Epithelial cell of esophagus (primary cell): ENCODE measurements around the gene NKAIN2.

Experiments used
- DNase-seq: peaks from one replicate; pipeline ENCODE4 v3.0.0; 2010; ENCODE audit warnings: low read depth
- H3K4me3 ChIP-seq: 2 replicates; pipeline ENCODE4 v1.5.1; 2011; ENCODE audit warnings: mild to moderate bottlenecking, low read length, control low read depth
- CTCF ChIP-seq: IDR thresholded peaks from 2 replicates; pipeline ENCODE4 v1.5.1; 2011; ENCODE audit warnings: low read depth, mild to moderate bottlenecking, low read length, control low read depth, inconsistent platforms; ENCODE audit not compliant: insufficient read depth; ENCODE audit errors: missing control alignments

NKAIN2 gene

GRCh38 chr6:123994891-123995635, 191.4 kb downstream of the NKAIN2 start:
- no peak for TF ChIP-seq CTCF
- H3K4me3 ChIP-seq: no peak overlapping the region
- DNase-seq: no peak

GRCh38 chr6:123997223-123997622, 193.6 kb downstream of the NKAIN2 start:
- H3K4me3 ChIP-seq: no peak overlapping the region
- no peak for DNase-seq
- no peak for TF ChIP-seq CTCF

- no peak overlapping the region for H3K4me3 ChIP-seq
- TF ChIP-seq CTCF: no peak
- DNase-seq: peak; percentile 6
Observed at GRCh38 chr6:124002377-124003081, 198.9 kb downstream of the NKAIN2 start.

- TF ChIP-seq CTCF: no peak
- no peak for DNase-seq
- no peak overlapping the region for H3K4me3 ChIP-seq
Observed at GRCh38 chr6:124007266-124007665, 203.6 kb downstream of the NKAIN2 start.

- no peak overlapping the region for H3K4me3 ChIP-seq
- no peak for DNase-seq
- TF ChIP-seq CTCF: no peak
Observed at GRCh38 chr6:124008000-124008987, 204.6 kb downstream of the NKAIN2 start.

GRCh38 chr6:124008988-124009765, 205.5 kb downstream of the NKAIN2 start:
- no peak for DNase-seq
- no peak overlapping the region for H3K4me3 ChIP-seq
- no peak for TF ChIP-seq CTCF
